Hepatocyte (in vitro differentiated cells): Measurements from ENCODE around the gene BOLA1.

Experiments used
- EZH2 ChIP-seq: fragments of 200-600 bp; sonication (generic); IDR thresholded peaks from 2 replicates; pipeline ENCODE4 v1.6.1; 2016; ENCODE audit warnings: antibody characterized with exemption, mild to moderate bottlenecking, borderline replicate concordance
- EZH2phosphoT487 ChIP-seq: fragments of 200-600 bp; sonication (generic); IDR thresholded peaks from one replicate; pipeline ENCODE4 v1.6.1; 2018; ENCODE audit warnings: antibody characterized with exemption, mild to moderate bottlenecking, low read depth, moderate library complexity; ENCODE audit not compliant: unreplicated experiment, severe bottlenecking
- TF ChIP-seq, protein P1 (sequence below): fragments of 200-600 bp; sonication (generic); IDR thresholded peaks from 2 replicates; pipeline ENCODE4 v1.5.1; 2016; ENCODE audit warnings: antibody characterized with exemption, mild to moderate bottlenecking; ENCODE audit not compliant: poor library complexity

DNA sequence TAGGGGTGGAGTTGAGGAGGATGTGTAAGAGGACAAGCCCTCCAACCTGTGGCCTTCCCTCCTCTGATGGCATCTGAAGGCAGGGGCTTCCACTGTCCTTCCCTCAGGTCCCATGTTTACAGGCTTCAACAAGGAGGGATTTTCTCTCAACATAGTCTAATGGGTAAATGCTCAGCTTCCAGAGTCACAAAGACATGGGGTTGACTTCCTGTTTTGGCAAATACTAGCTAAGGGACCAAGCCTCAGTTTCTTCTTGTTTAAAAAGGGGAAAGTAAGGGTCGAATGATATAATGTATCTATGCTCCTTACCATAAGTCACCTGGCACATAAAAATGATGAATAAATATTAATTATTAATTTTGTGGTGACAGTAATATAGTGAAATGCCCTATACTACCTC, 15.2 kb downstream of the BOLA1 start:
- TF ChIP-seq EZH2phosphoT487: no peak
- TF ChIP-seq, protein P1, sequence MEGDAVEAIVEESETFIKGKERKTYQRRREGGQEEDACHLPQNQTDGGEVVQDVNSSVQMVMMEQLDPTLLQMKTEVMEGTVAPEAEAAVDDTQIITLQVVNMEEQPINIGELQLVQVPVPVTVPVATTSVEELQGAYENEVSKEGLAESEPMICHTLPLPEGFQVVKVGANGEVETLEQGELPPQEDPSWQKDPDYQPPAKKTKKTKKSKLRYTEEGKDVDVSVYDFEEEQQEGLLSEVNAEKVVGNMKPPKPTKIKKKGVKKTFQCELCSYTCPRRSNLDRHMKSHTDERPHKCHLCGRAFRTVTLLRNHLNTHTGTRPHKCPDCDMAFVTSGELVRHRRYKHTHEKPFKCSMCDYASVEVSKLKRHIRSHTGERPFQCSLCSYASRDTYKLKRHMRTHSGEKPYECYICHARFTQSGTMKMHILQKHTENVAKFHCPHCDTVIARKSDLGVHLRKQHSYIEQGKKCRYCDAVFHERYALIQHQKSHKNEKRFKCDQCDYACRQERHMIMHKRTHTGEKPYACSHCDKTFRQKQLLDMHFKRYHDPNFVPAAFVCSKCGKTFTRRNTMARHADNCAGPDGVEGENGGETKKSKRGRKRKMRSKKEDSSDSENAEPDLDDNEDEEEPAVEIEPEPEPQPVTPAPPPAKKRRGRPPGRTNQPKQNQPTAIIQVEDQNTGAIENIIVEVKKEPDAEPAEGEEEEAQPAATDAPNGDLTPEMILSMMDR: no peak
- TF ChIP-seq EZH2: no peak
